NB4 (cell line): ENCODE measurements around the gene CATSPER3.
"Not testable (repeated sequence)": the region's sequence is repeated elsewhere in the genome, so short reads cannot be mapped to it uniquely, and the experiment has no call there.

Experiments used
- DNase-seq: peaks from one replicate; pipeline ENCODE4 v3.0.0; 2010; ENCODE audit warnings: low read depth
- H3K4me3 ChIP-seq: one replicate; pipeline ENCODE4 v1.5.1; 2011; ENCODE audit warnings: mild to moderate bottlenecking, low read depth, low read length, moderate library complexity
- CTCF ChIP-seq: IDR thresholded peaks from one replicate; pipeline ENCODE4 v1.5.1; 2012; ENCODE audit warnings: low read depth, low read length
- MAX ChIP-seq: IDR thresholded peaks from 2 replicates; pipeline ENCODE4 v1.6.1; 2011; ENCODE audit warnings: low read depth, low read length
- MYC ChIP-seq: IDR thresholded peaks from 2 replicates; pipeline ENCODE4 v1.6.1; 2011; ENCODE audit warnings: low read depth, low read length
- POLR2A ChIP-seq: IDR thresholded peaks from 2 replicates; pipeline ENCODE4 v1.6.1; 2011; ENCODE audit warnings: mild to moderate bottlenecking; ENCODE audit not compliant: insufficient read length; ENCODE audit errors: extremely low read depth

Gene CATSPER3

GRCh38 chr5:134997015-134997414, 29.3 kb downstream of the CATSPER3 start:
- no peak for TF ChIP-seq POLR2A
- TF ChIP-seq MAX, result no peak
- TF ChIP-seq MYC, result no peak
- TF ChIP-seq CTCF, result no peak
- H3K4me3 ChIP-seq, result no peak overlapping the region
- no peak for DNase-seq

- DNase-seq, H3K4me3 ChIP-seq: not testable (repeated sequence)
Observed at GRCh38 chr5:134998068-134998467, 30.4 kb downstream of the CATSPER3 start.

GRCh38 chr5:135004376-135004775, 36.7 kb downstream of the CATSPER3 start:
- DNase-seq, result no peak
- no peak overlapping the region for H3K4me3 ChIP-seq
- no peak for TF ChIP-seq CTCF
- TF ChIP-seq MYC, result no peak
- no peak for TF ChIP-seq POLR2A
- TF ChIP-seq MAX, result no peak

GRCh38 chr5:135005076-135005475, 37.4 kb downstream of the CATSPER3 start:
- TF ChIP-seq POLR2A (no peak), CTCF (no peak), MYC (no peak), MAX (no peak)
- DNase-seq, result no peak
- H3K4me3 ChIP-seq, result no peak overlapping the region

- H3K4me3 ChIP-seq, result no peak overlapping the region
- DNase-seq, result no peak
Observed at GRCh38 chr5:135007305-135007704, 39.6 kb downstream of the CATSPER3 start.

GRCh38 chr5:135007749-135008363, 40.1 kb downstream of the CATSPER3 start:
- DNase-seq, result no peak
- TF ChIP-seq POLR2A, result no peak
- TF ChIP-seq CTCF, result no peak
- TF ChIP-seq MYC, result no peak
- no peak for TF ChIP-seq MAX
- H3K4me3 ChIP-seq, result no peak overlapping the region

More at GRCh38 chr5:135007305-135007704, 39.6 kb downstream of the CATSPER3 start:
- no peak for TF ChIP-seq MAX
- no peak for TF ChIP-seq CTCF
- no peak for TF ChIP-seq POLR2A
- TF ChIP-seq MYC, result no peak
